ENCODE data around the gene MSTO1. TPM values are rescaled to one million over a fixed set of nuclear protein-coding genes. Genes with fewer than 3 reads are reported as not detected.
"Not testable (repeated sequence)": the region's sequence is repeated elsewhere in the genome, so short reads cannot be mapped to it uniquely, and the experiment has no call there.

The MSTO1 gene
- total RNA-seq, 1 experiment from 2014 or later = 61.7 TPM

- TF ChIP-seq ATF2 (CRISPR knock-in tag; IDR thresholded peaks at IDR 0.05; ENCODE audit: borderline replicate concordance, low read depth) (no peak), ZNF416 (CRISPR knock-in tag; IDR thresholded peaks at IDR 0.05) (no peak; the same call in 1 of the 2 replicates), USF2 (CRISPR knock-in tag; IDR thresholded peaks at IDR 0.05) (no peak), IRF2 (CRISPR knock-in tag; IDR thresholded peaks at IDR 0.05; ENCODE audit: borderline replicate concordance, low read depth) (no peak), MAX (CRISPR knock-in tag; IDR thresholded peaks at IDR 0.05) (peak; percentile 69; the same call in 1 of the 2 replicates), MXD4 (CRISPR knock-in tag; IDR thresholded peaks at IDR 0.05; ENCODE audit: borderline replicate concordance) (no peak), FOXP1 (CRISPR knock-in tag; IDR thresholded peaks at IDR 0.05; ENCODE audit: borderline replicate concordance) (peak; percentile 63), SP1 (CRISPR knock-in tag; conservative IDR thresholded peaks at IDR 0.05) (peak; percentile 39; the same call in 1 of the 2 replicates), ZSCAN18 (CRISPR knock-in tag; IDR thresholded peaks at IDR 0.05) (no peak), ESRRA (CRISPR knock-in tag; IDR thresholded peaks at IDR 0.05; ENCODE audit: borderline replicate concordance) (peak; percentile 87), E2F4 (CRISPR knock-in tag; IDR thresholded peaks at IDR 0.05; ENCODE audit: borderline replicate concordance, low read depth) (peak; percentile 45; the same call in 1 of the 2 replicates), JUN (CRISPR knock-in tag; IDR thresholded peaks at IDR 0.05) (peak; percentile 80; the same call in 1 of the 2 replicates), PREB (CRISPR knock-in tag; IDR thresholded peaks at IDR 0.05; ENCODE audit: borderline replicate concordance) (0 out of 2 replicates have a peak, but pooled peaks have one; percentile 50), ZMAT4 (CRISPR knock-in tag; IDR thresholded peaks at IDR 0.05) (no peak)
Measured at GRCh38 chr1:155562581-155563376, 47.2 kb upstream of the MSTO1 start, which contains the start of gene ASH1L (continued).

GRCh38 chr1:155563377-155564022 is 46.5 kb upstream of the MSTO1 start:
- TF ChIP-seq TEAD1 (CRISPR knock-in tag; IDR thresholded peaks at IDR 0.05) (0 out of 2 replicates have a peak, but pooled peaks have one; percentile 1), SP1 (CRISPR knock-in tag; conservative IDR thresholded peaks at IDR 0.05) (0 out of 2 replicates have a peak, but pooled peaks have one; percentile 5), MAX (CRISPR knock-in tag; IDR thresholded peaks at IDR 0.05) (peak; percentile 56)
- ATAC-seq; H3K27me3 Mint-ChIP-seq (ENCODE audit: low read depth); DNase-seq (ENCODE audit: low spot score); H3K36me3 Mint-ChIP-seq; H3K9me3 Mint-ChIP-seq; POLR2A ChIA-PET; CTCF ChIA-PET: not testable (repeated sequence)
- peak overlapping the region; percentile 99 for H3K4me3 Mint-ChIP-seq
- peaks cover 17% of the 10 kb centered on the region for H3K4me1 Mint-ChIP-seq
- H3K27ac Mint-ChIP-seq = peak overlapping the region; percentile 99

Data from WTC11 (cell line).